ENCODE results near the gene SCN5A. TPM values are rescaled to one million over a fixed set of nuclear protein-coding genes. Genes with fewer than 3 reads are reported as not detected.

Gene SCN5A
- total RNA-seq, 1 experiment from 2014 or later: 11.5 TPM

DNA sequence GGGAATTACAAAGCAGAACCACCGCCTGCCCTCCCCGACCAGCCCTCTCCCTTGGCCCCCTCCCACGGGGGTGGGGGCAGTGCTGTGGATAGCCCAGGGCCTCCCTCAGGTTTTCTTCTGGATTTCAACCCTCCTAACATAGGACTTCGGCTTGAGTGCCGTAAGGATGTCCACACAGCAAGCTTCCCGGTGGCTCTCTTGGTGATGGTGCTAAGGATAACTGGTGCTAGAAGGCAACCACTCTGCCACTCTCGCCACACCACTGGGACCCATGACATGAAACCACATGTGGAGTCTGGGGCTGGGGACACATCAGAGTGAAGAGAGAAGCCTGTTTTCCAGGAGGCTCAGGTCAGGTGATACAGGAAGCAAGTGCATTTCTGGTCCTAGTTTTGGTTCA is 35.4 kb downstream of the SCN5A start:
- ChIA-PET RAD21 (ENCODE audit: low non-redundant PET in 1 of 2, low total read pairs in 2 of 2, uncharacterized antibody in 2 of 2, unreplicated experiment in 2 of 2) (no interaction called here), CTCF (no interaction called here), POLR2A (no interaction called here)
- Histone ChIP-seq H3K9ac (ENCODE audit: low read length) (no peak overlapping the region), H4K20me1 (ENCODE audit: insufficient read depth) (no peaks in the 10 kb centered on the region), H3K4me3 (replicated peaks in 1 of 2; ENCODE audit: low read depth in 1 of 2, low read length in 2 of 2) (no peak overlapping the region), H3K4me2 (ENCODE audit: low read length) (no peak overlapping the region), H3K9me2 (ENCODE audit: insufficient read depth) (no peaks in the 10 kb centered on the region), H3K79me2 (ENCODE audit: insufficient read depth, low read length) (no peaks in the 10 kb centered on the region), H3K4me1 (ENCODE audit: control insufficient read depth in 1 of 2, insufficient read depth in 2 of 2, low read length in 2 of 2) (no peaks in the 10 kb centered on the region), H3K9me3 (ENCODE audit: control insufficient read depth in 1 of 2, insufficient read depth in 1 of 2, low read depth in 1 of 2, low read length in 2 of 2) (no peaks in the 10 kb centered on the region), H2AFZ (ENCODE audit: low read depth, low read length, poor library complexity, severe bottlenecking) (no peak overlapping the region), H3K36me3 (ENCODE audit: control insufficient read depth in 1 of 2, insufficient read depth in 2 of 2, low read length in 2 of 2) (no peaks in the 10 kb centered on the region), H3K27me3 (ENCODE audit: insufficient read depth, low read length) (no peaks in the 10 kb centered on the region), H3K27ac (ENCODE audit: low read depth, low read length) (no peak overlapping the region)
- DNase-seq (ENCODE audit: low read depth, low spot score): no peak
- no peak for TF ChIP-seq ELF1 (IDR thresholded peaks at IDR 0.05; ENCODE audit: borderline replicate concordance, low read depth)
- intact Hi-C loops (cut with micrococcal nuclease): no loop called here
- no TSS peak for BruUV-seq (replicated peaks)
- no peak for ATAC-seq

DNA sequence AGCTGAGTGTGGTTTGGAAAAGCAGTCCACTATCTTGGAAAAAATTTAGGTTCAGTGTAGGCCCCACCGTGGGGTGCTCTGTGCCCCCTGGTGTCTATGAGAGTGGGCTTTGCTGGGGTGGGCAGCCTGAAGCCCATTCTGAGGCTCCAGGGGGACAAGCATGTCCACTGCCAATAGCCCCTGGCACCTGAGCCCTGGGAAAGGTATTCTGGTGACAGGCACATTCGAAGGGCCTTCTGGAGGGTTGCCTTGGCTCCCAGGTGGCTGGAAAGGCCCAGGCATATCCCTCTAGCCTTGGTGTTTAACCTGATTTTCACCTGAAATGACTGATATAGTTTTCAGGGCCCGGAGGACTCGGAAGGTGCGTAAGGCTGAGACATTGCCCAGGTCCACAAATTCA is 36.1 kb downstream of the SCN5A start:
- Histone ChIP-seq H3K79me2 (ENCODE audit: insufficient read depth, low read length) (no peaks in the 10 kb centered on the region), H3K27ac (ENCODE audit: low read depth, low read length) (no peak overlapping the region), H3K4me1 (ENCODE audit: control insufficient read depth in 1 of 2, insufficient read depth in 2 of 2, low read length in 2 of 2) (no peaks in the 10 kb centered on the region), H3K9me2 (ENCODE audit: insufficient read depth) (no peaks in the 10 kb centered on the region), H3K4me2 (ENCODE audit: low read length) (no peak overlapping the region), H3K9me3 (ENCODE audit: control insufficient read depth in 1 of 2, insufficient read depth in 1 of 2, low read depth in 1 of 2, low read length in 2 of 2) (no peaks in the 10 kb centered on the region), H2AFZ (ENCODE audit: low read depth, low read length, poor library complexity, severe bottlenecking) (no peak overlapping the region), H3K4me3 (replicated peaks in 1 of 2; ENCODE audit: low read depth in 1 of 2, low read length in 2 of 2) (no peak overlapping the region), H3K36me3 (ENCODE audit: control insufficient read depth in 1 of 2, insufficient read depth in 2 of 2, low read length in 2 of 2) (no peaks in the 10 kb centered on the region), H3K9ac (ENCODE audit: low read length) (no peak overlapping the region), H4K20me1 (ENCODE audit: insufficient read depth) (no peaks in the 10 kb centered on the region), H3K27me3 (ENCODE audit: insufficient read depth, low read length) (no peaks in the 10 kb centered on the region)
- ATAC-seq: no peak
- POLR2A ChIA-PET: no interaction called here
- RAD21 ChIA-PET (ENCODE audit: low non-redundant PET in 1 of 2, low total read pairs in 2 of 2, uncharacterized antibody in 2 of 2, unreplicated experiment in 2 of 2): no interaction called here
- TF ChIP-seq POLR2A (IDR thresholded peaks at IDR 0.05; ENCODE audit: borderline replicate concordance, extremely low read depth, insufficient read depth, insufficient read length): no peak
- no peak for TF ChIP-seq TCF7L2 (IDR thresholded peaks at IDR 0.05; ENCODE audit: borderline replicate concordance, extremely low read depth, insufficient read depth, insufficient read length)
- no peak for TF ChIP-seq YY1 (IDR thresholded peaks at IDR 0.05; ENCODE audit: extremely low read depth, insufficient replicate concordance, low read depth, low read length)
- TF ChIP-seq SRF (IDR thresholded peaks at IDR 0.05; ENCODE audit: low read depth): no peak
- TF ChIP-seq FOSL1 (IDR thresholded peaks at IDR 0.05; ENCODE audit: low read depth): no peak
- no peak for TF ChIP-seq EGR1 (IDR thresholded peaks at IDR 0.05; ENCODE audit: low read depth)
- TF ChIP-seq, protein P1, sequence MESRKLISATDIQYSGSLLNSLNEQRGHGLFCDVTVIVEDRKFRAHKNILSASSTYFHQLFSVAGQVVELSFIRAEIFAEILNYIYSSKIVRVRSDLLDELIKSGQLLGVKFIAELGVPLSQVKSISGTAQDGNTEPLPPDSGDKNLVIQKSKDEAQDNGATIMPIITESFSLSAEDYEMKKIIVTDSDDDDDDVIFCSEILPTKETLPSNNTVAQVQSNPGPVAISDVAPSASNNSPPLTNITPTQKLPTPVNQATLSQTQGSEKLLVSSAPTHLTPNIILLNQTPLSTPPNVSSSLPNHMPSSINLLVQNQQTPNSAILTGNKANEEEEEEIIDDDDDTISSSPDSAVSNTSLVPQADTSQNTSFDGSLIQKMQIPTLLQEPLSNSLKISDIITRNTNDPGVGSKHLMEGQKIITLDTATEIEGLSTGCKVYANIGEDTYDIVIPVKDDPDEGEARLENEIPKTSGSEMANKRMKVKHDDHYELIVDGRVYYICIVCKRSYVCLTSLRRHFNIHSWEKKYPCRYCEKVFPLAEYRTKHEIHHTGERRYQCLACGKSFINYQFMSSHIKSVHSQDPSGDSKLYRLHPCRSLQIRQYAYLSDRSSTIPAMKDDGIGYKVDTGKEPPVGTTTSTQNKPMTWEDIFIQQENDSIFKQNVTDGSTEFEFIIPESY (IDR thresholded peaks at IDR 0.05; ENCODE audit: extremely low read depth, insufficient replicate concordance, low read length): no peak
- no peak for TF ChIP-seq JUND (IDR thresholded peaks at IDR 0.05)
- no peak for TF ChIP-seq EZH2phosphoT487 (IDR thresholded peaks at IDR 0.05; ENCODE audit: borderline replicate concordance)
- TF ChIP-seq, protein P2, sequence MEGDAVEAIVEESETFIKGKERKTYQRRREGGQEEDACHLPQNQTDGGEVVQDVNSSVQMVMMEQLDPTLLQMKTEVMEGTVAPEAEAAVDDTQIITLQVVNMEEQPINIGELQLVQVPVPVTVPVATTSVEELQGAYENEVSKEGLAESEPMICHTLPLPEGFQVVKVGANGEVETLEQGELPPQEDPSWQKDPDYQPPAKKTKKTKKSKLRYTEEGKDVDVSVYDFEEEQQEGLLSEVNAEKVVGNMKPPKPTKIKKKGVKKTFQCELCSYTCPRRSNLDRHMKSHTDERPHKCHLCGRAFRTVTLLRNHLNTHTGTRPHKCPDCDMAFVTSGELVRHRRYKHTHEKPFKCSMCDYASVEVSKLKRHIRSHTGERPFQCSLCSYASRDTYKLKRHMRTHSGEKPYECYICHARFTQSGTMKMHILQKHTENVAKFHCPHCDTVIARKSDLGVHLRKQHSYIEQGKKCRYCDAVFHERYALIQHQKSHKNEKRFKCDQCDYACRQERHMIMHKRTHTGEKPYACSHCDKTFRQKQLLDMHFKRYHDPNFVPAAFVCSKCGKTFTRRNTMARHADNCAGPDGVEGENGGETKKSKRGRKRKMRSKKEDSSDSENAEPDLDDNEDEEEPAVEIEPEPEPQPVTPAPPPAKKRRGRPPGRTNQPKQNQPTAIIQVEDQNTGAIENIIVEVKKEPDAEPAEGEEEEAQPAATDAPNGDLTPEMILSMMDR (IDR thresholded peaks at IDR 0.05 in 2 of 3, conservative IDR thresholded peaks at IDR 0.05 in 1 of 3; ENCODE audit: borderline replicate concordance in 1 of 3, insufficient read depth in 1 of 3, low read depth in 2 of 3, low read length in 2 of 3): no peak
- TF ChIP-seq, protein P3, sequence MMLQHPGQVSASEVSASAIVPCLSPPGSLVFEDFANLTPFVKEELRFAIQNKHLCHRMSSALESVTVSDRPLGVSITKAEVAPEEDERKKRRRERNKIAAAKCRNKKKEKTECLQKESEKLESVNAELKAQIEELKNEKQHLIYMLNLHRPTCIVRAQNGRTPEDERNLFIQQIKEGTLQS (IDR thresholded peaks at IDR 0.05): no peak
- no peak for TF ChIP-seq SP1 (IDR thresholded peaks at IDR 0.05; ENCODE audit: low read depth)
- TF ChIP-seq, protein P4, sequence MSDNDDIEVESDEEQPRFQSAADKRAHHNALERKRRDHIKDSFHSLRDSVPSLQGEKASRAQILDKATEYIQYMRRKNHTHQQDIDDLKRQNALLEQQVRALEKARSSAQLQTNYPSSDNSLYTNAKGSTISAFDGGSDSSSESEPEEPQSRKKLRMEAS (IDR thresholded peaks at IDR 0.05): no peak
- no peak for TF ChIP-seq ELF1 (IDR thresholded peaks at IDR 0.05; ENCODE audit: borderline replicate concordance, low read depth)
- TF ChIP-seq POLR2AphosphoS5 (IDR thresholded peaks at IDR 0.05; ENCODE audit: low read depth, low read length): no peak
- TF ChIP-seq ZNF274 (IDR thresholded peaks at IDR 0.05; ENCODE audit: low read depth, low read length): no peak
- TF ChIP-seq RAD21 (IDR thresholded peaks at IDR 0.05; ENCODE audit: low read depth): no peak
- no peak for TF ChIP-seq CEBPB (IDR thresholded peaks at IDR 0.05; ENCODE audit: low read depth)
- TF ChIP-seq ZFX (IDR thresholded peaks at IDR 0.05): no peak
- TF ChIP-seq EZH2 (IDR thresholded peaks at IDR 0.05): no peak
- intact Hi-C loops (cut with micrococcal nuclease): no loop called here
- CTCF ChIA-PET: no interaction called here
- no peak for DNase-seq (ENCODE audit: low read depth, low spot score)
- BruUV-seq (replicated peaks): no TSS peak
